Activated CD4-positive, alpha-beta T cell treated with anti-CD3 and anti-CD28 coated beads for 24 hours (primary cell): ENCODE results near the gene ZNF143.
"Not testable (repeated sequence)": the region's sequence is repeated elsewhere in the genome, so short reads cannot be mapped to it uniquely, and the experiment has no call there.

Source experiments
- DNase-seq, 2 donors: peaks; one replicate each; pipeline ENCODE4 v3.0.0-alpha.2; 2020; ENCODE audit warnings: low read depth in 2 of 2

Gene ZNF143

GRCh38 chr11:9538548-9538947 lies 77.7 kb downstream of the ZNF143 start:
- no peak for DNase-seq

DNA sequence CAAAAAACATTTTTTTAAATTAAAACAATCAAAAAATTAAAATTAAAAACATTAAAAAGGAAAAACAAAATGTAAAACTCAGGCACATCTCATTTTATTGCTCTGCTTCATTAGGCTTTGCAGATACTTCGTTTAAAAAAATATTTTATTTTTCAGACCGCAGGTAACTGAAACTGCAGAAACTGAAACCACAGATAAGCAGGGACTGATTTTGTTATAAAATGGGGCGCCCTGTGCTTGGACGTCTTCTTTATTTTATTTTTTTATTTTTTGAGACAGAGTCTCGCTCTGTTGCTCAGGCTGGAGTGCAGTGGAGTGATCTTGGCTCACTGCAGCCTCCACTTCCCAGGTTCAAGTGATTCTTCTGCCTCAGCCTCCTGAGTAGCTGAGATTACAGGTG lies 88.4 kb downstream of the ZNF143 start:
- not testable (repeated sequence) for DNase-seq

- DNase-seq = no peak
Observed at GRCh38 chr11:9550191-9550628, 89.4 kb downstream of the ZNF143 start.

- no peak for DNase-seq
Observed at GRCh38 chr11:9561279-9561982, 100.6 kb downstream of the ZNF143 start.

DNA sequence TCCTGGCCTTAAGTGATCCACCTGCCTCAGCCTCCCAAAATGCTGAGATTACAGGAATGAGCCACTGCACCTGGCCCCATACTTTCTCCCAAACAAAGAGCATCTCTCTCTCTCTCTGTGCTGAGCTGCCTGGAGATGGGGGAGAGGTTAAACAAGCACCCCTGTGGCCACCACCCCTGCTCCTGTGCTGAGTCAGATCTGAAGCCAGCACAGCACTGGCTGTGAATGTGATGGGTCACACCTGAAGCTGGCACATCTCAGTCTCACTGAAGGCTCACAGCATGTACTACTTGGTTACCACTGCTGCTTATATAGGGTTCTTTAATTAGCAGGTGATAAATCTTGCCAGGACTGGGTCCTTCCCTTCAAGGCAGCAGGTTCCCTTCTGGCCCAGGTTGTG lies 101.9 kb downstream of the ZNF143 start:
- no peak for DNase-seq

- no peak for DNase-seq
Observed at GRCh38 chr11:9563196-9563730, 102.5 kb downstream of the ZNF143 start.

GRCh38 chr11:9565822-9566560 lies 105.2 kb downstream of the ZNF143 start:
- peak in 1 of 2 donors; percentile 45 for DNase-seq

DNA sequence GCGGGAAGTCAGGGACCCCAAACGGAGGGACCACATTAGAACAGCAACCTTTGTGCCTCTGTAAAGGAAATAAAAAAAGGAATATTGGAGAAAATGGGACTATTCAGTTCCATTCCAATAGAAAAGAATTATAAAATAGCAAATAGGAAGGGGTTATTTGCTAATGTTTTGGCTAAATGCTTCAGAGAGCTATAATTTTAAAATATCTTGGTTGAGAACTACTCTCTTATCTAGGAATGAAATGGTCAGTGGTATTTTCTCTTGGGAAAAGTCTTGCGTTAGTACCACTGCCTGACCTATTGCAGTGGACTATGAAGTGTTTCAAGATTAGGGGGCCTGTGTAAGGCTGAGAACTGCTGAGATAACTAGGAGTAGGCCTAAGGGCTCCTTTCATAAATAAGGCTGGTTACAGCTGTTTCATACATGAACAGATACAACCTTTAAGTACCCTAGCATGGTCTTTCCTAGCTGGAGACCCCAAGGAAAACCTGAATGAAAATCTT lies 105.8 kb downstream of the ZNF143 start:
- DNase-seq = no peak

GRCh38 chr11:9567401-9567800 lies 106.6 kb downstream of the ZNF143 start:
- no peak for DNase-seq

DNA sequence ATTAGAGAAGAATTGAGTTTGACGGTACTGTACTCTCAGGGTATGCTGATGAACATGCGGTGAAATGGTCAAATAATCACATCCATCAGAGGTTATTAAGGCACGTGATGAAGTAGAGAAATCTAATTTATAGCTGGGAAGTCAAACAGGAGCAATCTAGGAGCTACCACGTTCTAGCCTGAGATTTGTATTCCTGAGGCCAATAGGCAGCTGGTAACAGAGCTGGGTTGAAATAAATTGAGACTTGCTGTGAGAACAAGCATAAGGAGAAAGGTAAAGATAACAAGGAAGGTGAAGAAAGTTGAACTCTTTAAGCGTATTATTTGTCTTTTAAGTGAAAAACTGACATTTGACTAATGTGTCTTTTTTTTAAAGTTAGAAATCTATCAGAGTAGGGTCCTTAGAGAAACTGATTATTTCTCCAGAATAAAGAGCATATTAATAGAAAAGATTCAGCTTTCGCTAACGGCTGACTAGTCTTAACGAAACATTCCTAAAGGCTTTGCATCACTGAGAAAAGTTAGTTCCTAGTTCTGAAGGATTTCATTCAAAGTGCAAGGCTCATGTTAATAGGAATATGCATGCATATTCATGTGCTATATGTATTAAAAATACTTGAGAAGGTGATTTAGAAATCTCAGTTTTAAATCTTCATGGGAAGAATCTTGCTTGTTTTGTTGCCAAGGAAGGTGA lies 107.5 kb downstream of the ZNF143 start:
- DNase-seq = no peak

DNA sequence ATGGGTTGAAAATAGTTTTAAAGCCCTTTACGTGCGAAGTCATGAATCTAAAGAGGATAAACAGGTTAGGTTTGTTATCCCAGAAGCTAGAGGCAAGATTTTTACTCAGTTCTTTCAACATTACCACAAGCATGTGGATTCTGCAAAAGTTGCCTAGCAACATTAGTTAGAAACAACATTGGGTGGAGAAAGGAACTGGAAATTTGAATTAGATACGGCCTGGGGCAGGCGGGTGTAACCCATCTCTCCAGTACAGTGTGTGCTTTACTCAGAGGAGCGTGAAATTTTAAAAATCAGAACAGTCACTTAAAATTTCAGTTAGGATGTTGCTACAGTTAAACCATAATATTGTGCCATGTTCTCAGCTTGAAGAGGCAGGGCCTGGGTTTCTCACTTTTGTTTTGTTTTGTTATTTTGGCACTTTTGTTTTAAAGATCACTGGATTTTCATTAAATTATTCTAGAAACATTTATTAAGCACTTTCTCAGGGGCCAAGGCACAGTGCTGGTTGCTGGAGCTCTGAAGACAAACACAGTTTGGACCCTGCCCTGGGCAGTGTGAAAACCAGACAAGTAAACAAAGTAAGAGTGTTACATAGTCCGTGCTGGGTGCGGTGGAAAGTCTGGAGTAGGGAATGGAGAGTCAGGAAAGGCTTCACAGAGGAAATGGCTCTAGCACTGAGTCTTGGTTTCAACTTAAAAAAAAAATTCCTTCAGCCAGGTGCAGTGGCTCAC lies 108.2 kb downstream of the ZNF143 start:
- DNase-seq = no peak

- no peak for DNase-seq
Observed at GRCh38 chr11:9569588-9570164, 108.9 kb downstream of the ZNF143 start.

GRCh38 chr11:9570313-9571025 lies 109.7 kb downstream of the ZNF143 start:
- DNase-seq = no peak

DNA sequence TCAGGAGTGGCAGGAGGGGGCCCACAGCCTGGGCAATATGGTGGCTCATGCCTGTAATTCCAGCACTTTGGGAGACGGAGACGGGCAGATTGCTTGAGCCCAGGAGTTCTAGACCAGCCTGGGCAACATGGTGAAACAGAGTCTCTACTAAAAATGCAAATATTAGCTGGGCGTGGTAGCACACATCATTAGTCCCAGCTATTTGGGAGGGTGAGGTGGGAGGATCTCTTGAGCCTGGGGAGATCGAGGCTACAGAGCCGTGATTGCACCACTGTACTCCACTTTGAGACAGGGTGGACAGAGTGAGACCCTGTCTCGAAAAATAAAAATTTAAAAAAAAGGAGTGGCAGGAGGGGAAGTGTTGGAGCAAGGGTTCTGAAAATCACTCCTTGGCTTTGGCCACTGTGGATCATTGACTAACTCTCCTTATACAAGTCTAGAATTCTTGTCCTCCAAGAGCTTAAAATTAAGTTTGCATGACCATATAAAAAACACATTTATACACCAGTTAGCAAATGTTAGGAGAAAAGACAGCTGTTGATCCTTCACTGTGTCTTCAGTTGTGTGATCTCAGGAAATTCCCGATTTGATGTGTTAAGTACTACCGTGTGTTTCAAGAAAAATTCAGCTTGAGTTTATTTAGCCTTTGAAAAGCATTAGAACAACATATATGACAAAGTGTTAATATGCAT lies 110.4 kb downstream of the ZNF143 start:
- no peak for DNase-seq

GRCh38 chr11:9571763-9572115 lies 110.9 kb downstream of the ZNF143 start:
- DNase-seq = no peak

- peak; percentile 96 to 97 for DNase-seq
Observed at GRCh38 chr11:9573052-9573774, 112.4 kb downstream of the ZNF143 start, which contains the start of gene WEE1. Gene WEE1, plus strand, starts transcription at chr11:9573670. Its CDS starts 264 bp downstream, at chr11:9573934.

DNA sequence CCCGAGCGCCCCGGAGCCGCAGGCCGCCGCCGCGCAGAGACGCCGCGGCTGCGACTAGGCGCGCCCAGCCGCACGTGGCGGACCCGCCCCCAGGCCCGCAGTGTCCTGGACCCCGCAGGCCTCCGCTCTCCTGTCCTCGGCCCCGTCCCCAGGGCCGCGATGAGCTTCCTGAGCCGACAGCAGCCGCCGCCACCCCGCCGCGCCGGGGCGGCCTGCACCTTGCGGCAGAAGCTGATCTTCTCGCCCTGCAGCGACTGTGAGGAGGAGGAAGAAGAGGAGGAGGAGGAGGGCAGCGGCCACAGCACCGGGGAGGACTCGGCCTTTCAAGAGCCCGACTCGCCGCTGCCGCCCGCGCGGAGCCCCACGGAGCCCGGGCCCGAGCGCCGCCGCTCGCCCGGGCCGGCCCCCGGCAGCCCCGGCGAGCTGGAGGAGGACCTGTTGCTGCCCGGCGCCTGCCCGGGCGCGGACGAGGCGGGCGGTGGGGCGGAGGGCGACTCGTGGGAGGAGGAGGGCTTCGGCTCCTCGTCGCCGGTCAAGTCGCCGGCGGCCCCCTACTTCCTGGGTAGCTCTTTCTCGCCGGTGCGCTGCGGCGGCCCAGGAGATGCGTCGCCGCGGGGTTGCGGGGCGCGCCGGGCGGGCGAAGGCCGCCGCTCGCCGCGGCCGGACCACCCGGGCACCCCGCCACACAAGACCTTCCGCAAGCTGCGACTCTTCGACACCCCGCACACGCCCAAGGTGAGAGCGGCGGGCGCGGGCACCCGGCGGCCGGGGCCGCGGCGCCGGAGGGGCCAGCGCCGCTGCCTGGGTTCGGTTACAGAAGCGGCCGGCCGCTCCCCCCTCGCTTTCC lies 113.2 kb downstream of the ZNF143 start:
- no peak for DNase-seq

DNA sequence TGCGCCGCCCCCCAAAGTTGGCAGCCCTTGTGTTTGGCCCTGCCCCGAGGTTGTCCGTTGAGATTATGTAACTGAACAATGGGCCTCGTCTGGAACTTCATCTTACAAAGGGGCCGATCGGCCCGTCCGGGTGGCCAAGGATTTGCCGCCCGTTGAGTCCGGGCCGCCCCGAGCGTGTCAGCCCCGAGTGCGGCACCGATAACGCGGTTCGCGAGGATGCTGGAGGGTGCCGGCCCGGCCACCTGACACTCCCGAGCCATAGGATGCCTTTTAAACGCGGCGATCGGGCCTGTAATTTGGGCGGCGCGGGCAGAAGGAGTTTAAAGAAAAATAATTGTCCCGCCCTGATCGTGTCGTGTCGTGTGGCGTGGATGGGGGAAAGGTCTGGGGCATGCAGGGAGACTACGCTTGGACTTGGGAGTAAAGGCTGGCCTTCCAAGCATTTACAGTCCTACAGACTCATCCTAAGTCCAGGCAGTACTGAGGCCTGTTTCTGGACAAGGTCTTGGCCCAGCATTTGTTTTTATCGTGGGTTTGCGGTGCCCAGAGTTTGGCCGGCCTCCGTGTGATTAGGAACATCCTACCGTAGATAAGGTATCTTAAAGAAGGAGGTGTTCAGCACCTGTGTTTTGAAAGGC lies 113.9 kb downstream of the ZNF143 start:
- no peak for DNase-seq
